T47D (cell line): ENCODE measurements around the gene PMEPA1.

Source experiments
- DNase-seq, 2 experiments: peaks; one replicate each; pipeline versions ENCODE4 v3.0.0 to v3.0.0-alpha.2; 2011 to 2012; ENCODE audit warnings: low read depth in 1 of 2, low spot score in 1 of 2
- JUND ChIP-seq: IDR thresholded peaks from 2 replicates; pipeline ENCODE4 v1.6.1; 2012; ENCODE audit warnings: low read depth
- in situ Hi-C: cut with HindIII; loops from 2 replicates; pipeline ENCODE4 v1.10.0; 2016; ENCODE audit warnings: low sequenced_read_pairs, low pct_unique_long_range_greater_than_20kb

PMEPA1 gene

DNA sequence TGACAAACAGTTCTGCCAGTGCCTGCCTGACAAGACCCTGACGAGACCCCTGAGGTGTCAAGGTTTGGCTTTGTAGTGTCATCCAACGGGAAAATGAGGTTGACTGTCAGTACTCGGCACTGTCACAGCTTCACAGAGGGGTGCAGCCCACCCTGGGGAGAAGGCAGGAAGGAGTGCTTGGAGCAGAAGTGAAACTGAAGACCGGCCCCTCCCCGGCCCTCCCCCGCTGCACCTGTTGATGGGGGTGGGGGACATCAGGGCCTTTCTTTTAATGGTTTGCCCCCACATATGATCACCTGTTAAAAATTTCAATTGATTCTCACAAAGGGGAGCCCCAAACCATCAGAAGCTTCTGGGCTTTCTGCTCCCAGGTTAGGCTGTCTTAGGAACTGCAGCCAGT is 6.8 kb downstream of the PMEPA1 start:
- no peak for DNase-seq
- in situ Hi-C loops, result no loop called here
- no peak for TF ChIP-seq JUND

DNA sequence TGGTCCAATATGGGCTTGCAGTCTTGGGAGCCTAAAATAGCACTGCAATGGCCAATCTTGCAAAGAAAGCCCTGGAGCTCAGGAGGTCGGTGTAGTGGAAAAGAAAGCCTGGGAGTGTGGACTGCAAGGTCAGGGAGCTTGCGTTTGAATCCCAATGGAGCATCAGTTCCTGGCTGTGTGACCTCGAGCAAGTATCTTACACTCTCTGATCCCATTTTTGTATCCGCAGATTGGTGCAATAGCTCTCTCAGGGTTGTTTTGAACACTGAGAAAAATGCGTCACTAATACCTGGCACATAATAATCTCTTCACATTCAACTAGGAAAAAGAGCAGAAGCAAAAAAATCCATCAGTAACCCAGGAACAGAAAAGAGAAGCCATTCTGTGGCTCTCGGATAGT is 7.3 kb downstream of the PMEPA1 start:
- no peak for DNase-seq
- in situ Hi-C loops, result no loop called here
- no peak for TF ChIP-seq JUND

DNA sequence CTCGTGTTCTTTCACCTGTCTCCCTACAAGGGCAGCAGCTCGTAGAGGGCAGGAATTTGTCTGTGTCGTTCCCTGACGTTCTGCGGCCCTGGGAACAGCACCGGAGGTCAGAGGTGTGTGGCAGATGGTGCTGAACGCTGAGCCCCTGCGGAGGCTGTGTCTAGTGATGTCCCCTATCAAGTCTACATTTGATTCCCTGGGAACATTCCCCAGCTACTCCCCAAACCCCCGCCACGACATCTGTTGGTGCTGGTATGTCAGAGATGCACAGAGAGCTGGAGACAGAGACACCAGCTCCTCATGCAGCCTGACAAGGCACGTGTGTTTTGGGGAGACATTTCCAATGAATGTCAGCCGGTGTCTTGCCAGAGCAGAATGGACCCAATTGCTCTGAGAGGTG is 7.7 kb downstream of the PMEPA1 start:
- TF ChIP-seq JUND, result no peak
- DNase-seq, result no peak
- in situ Hi-C loops, result no loop called here

GRCh38 chr20:57701651-57702050 is 8.2 kb downstream of the PMEPA1 start:
- no peak for TF ChIP-seq JUND
- DNase-seq, result no peak
- in situ Hi-C loops, result no loop called here

- DNase-seq, result no peak
- in situ Hi-C loops, result no loop called here
- no peak for TF ChIP-seq JUND
These were observed 8.7 kb downstream of the PMEPA1 start for GRCh38 chr20:57701090-57701489.

GRCh38 chr20:57699395-57699794 is 10.4 kb downstream of the PMEPA1 start:
- TF ChIP-seq JUND, result no peak
- in situ Hi-C loops, result no loop called here
- DNase-seq, result no peak

- no peak for DNase-seq
- no peak for TF ChIP-seq JUND
- in situ Hi-C loops, result no loop called here
These were observed 10.9 kb downstream of the PMEPA1 start for GRCh38 chr20:57698867-57699275.

DNA sequence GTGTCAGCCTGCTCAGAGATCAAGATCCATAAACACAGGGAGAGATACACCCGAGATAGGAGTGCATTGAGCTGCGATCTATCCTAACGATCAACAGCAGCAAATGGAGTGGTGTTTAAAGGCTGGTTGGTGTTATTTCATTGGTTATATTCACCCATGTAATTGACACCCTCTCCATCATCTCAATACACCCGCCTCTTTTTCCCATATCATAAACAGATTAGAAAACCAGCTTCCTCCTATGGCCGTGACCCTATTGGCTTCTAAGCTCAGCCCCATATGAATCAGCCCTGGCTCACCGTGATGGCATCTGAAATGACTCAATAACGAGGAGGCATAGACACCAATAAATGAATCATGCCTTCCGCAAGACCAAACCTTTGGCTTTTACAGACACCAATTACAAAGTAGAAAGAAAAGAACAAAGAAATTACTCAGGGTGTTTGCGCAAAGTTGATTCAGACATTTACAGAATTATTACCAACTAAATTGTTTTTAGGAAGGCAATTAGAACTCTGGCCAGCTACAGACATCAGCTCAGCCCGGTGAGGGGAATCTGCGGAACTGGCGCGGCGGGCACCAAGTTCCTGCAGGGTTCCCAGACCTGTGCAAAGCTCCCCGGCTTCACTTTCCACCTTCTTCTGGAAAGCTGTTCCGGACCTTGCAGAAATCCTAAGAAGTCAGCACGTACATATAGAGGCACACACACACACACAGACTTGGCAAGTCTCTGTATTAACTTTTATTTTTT is 11.5 kb downstream of the PMEPA1 start:
- no peak for DNase-seq
- TF ChIP-seq JUND, result no peak
- in situ Hi-C loops, result no loop called here

DNA sequence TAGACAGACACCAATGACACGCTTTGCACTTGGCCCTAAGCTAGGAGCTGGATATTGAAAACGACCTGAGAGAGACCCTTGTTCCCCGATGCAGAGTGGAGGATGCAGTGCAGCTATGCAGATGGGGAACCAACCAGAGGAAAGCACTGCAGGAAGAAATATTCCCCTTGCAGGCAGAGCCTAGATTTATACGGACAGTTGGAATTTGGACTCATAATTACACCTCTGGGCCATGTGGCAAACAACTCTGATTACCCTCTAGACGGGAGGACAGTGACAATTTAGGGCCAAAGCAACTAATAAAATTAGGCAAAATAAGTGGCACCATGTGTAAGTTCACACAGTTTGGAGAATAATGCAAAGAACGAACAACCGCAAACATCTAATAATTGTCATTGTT is 12.3 kb downstream of the PMEPA1 start:
- in situ Hi-C loops, result no loop called here
- no peak for DNase-seq
- TF ChIP-seq JUND, result no peak

DNA sequence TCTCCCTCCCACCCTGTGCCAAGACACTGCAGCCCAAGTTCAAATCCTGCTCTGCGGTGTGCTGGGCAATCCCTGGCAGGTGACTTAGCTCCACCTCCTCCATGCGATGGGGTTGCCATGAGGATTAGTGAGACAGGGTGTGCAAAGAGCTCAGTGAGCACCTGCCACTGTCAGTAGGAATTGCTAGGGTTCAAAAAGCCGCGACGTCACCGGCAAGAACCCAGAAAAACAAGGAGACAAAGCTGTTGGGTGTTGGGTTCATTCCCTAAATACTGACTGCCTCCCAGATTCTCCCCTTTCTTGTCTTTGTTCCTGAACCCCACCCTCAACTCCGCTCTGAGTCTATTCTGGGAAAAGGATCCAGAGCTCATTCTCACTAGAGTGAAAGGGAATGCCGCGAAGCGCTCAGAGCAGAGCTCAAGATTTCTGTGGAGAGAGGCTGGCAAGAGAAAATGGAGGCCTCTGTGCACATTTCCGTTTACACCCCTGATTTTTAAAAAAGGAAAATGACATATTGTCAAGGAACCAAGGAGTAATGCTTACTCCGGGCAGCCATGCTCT is 13.3 kb downstream of the PMEPA1 start:
- in situ Hi-C loops, result no loop called here
- no peak for TF ChIP-seq JUND
- no peak for DNase-seq

DNA sequence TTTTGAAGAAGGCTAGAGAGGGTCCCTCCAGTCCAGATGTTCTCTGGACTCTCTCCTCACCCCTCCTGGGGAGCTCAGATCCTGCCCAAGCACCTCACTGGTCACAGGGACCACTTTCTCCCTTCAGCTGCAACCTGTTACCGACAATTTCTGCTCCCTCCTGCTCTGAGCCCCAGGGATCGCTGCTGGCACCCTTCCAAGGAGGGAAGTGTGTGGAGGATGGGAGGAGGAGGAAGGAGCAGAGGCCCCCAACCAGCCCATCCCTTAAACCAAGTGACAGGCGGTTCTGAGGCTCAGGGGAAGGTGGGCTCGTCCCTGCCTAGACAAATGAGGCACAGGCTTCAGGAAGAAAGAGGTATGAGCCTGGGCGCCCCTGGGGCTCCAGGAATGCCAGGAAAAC is 13.9 kb downstream of the PMEPA1 start:
- no peak for DNase-seq
- no peak for TF ChIP-seq JUND
- in situ Hi-C loops, result no loop called here

GRCh38 chr20:57695012-57695411 is 14.8 kb downstream of the PMEPA1 start:
- peak; percentile 75 to 97 for DNase-seq
- no peak for TF ChIP-seq JUND
- in situ Hi-C loops, result no loop called here

GRCh38 chr20:57694481-57694880 is 15.3 kb downstream of the PMEPA1 start:
- TF ChIP-seq JUND, result no peak
- peak in 1 of 2 experiments; percentile 88 for DNase-seq
- in situ Hi-C loops, result no loop called here
